IPS DF 19.7 (cell line): ENCODE data around the gene TECPR1.
A peak's percentile ranks its signal among the peaks of the same experiment; 100 is the strongest.

Experiments
- DNase-seq: peaks from one replicate; pipeline ENCODE4 v3.0.0-alpha.2; 2013; ENCODE audit warnings: low read depth, low spot score

Gene TECPR1

GRCh38 chr7:98284335-98285036 is 32.5 kb upstream of the TECPR1 start:
- DNase-seq = no peak

- no peak for DNase-seq
Measured at GRCh38 chr7:98283887-98284222, 31.8 kb upstream of the TECPR1 start.

GRCh38 chr7:98283127-98283886 is 31.3 kb upstream of the TECPR1 start:
- DNase-seq = no peak

GRCh38 chr7:98282703-98283102 is 30.7 kb upstream of the TECPR1 start:
- no peak for DNase-seq

GRCh38 chr7:98281757-98282606 is 29.9 kb upstream of the TECPR1 start:
- no peak for DNase-seq

- DNase-seq = no peak
Measured at GRCh38 chr7:98280791-98281756, 29.0 kb upstream of the TECPR1 start, which contains the start of gene BRI3. Gene BRI3, plus strand, starts transcription at chr7:98281686. Its CDS starts 110 bp downstream, at chr7:98281796.

GRCh38 chr7:98280296-98280695 is 28.3 kb upstream of the TECPR1 start:
- no peak for DNase-seq

GRCh38 chr7:98278936-98279335 is 26.9 kb upstream of the TECPR1 start:
- no peak for DNase-seq

GRCh38 chr7:98278408-98278807 is 26.4 kb upstream of the TECPR1 start:
- DNase-seq = no peak

GRCh38 chr7:98276241-98276761 is 24.3 kb upstream of the TECPR1 start:
- DNase-seq = no peak

GRCh38 chr7:98267303-98267702 is 15.3 kb upstream of the TECPR1 start:
- DNase-seq = no peak

- no peak for DNase-seq
Measured at GRCh38 chr7:98266840-98267239, 14.8 kb upstream of the TECPR1 start.

- DNase-seq = peak; percentile 25
Measured at GRCh38 chr7:98265841-98266271, 13.8 kb upstream of the TECPR1 start.

GRCh38 chr7:98257701-98258100 is 5.7 kb upstream of the TECPR1 start:
- no peak for DNase-seq

- DNase-seq = no peak
Measured at GRCh38 chr7:98256431-98256830, 4.4 kb upstream of the TECPR1 start.

GRCh38 chr7:98254951-98255610 is 3.0 kb upstream of the TECPR1 start:
- DNase-seq = no peak

- DNase-seq = no peak
Measured at GRCh38 chr7:98254516-98254915, 2.5 kb upstream of the TECPR1 start.

GRCh38 chr7:98252425-98253054 is 508 bp upstream of the TECPR1 start:
- no peak for DNase-seq

- no peak for DNase-seq
Measured at GRCh38 chr7:98251231-98251600, 816 bp downstream of the TECPR1 start.

GRCh38 chr7:98250789-98251188 is 1.2 kb downstream of the TECPR1 start:
- DNase-seq = no peak
